HL-60/S4 (cell line): ENCODE results near the gene CCNG1.

Experiments
- in situ Hi-C: fragments of 300-500 bp; cut with MboI; formaldehyde crosslinking; loops from 2 replicates; pipeline ENCODE4 v1.14.3; 2022; ENCODE audit warnings: low sequenced_read_pairs

CCNG1 gene

GRCh38 chr5:163489055-163489744, 51.8 kb downstream of the CCNG1 start:
- in situ Hi-C loops: no loop called here

GRCh38 chr5:163489745-163490075, 52.3 kb downstream of the CCNG1 start:
- in situ Hi-C loops: no loop called here
